Kidney capillary endothelial cell (primary cell): ENCODE results near the gene C1RL.
"Not testable (repeated sequence)": the region's sequence is repeated elsewhere in the genome, so short reads cannot be mapped to it uniquely, and the experiment has no call there.

Source experiments
- DNase-seq: peaks from one replicate; pipeline ENCODE4 v3.0.0-alpha.2; 2018; ENCODE audit warnings: low spot score

Gene C1RL

GRCh38 chr12:7061596-7061995, 47.4 kb downstream of the C1RL start:
- no peak for DNase-seq

- DNase-seq: no peak
Observed at GRCh38 chr12:7061138-7061537, 47.9 kb downstream of the C1RL start.

GRCh38 chr12:7060353-7060954, 48.6 kb downstream of the C1RL start, which contains the start of gene C1S:
C1S (plus strand) TSS chr12:7060718; CDS start chr12:7061913, 1,195 bp downstream.
- DNase-seq: no peak

GRCh38 chr12:7059780-7060179, 49.2 kb downstream of the C1RL start:
- DNase-seq: no peak

GRCh38 chr12:7058850-7059395, 50.1 kb downstream of the C1RL start:
- no peak for DNase-seq

GRCh38 chr12:7058163-7058845, 50.7 kb downstream of the C1RL start:
- DNase-seq: no peak

- not testable (repeated sequence) for DNase-seq
Observed at GRCh38 chr12:7055736-7056135, 53.3 kb downstream of the C1RL start.

- DNase-seq: no peak
Observed at GRCh38 chr12:7054925-7055324, 54.1 kb downstream of the C1RL start.

GRCh38 chr12:7049973-7050372, 59.0 kb downstream of the C1RL start:
- not testable (repeated sequence) for DNase-seq

GRCh38 chr12:7049445-7049951, 59.5 kb downstream of the C1RL start:
- DNase-seq: not testable (repeated sequence)

GRCh38 chr12:7047306-7047705, 61.7 kb downstream of the C1RL start:
- peak; percentile 8 for DNase-seq

- no peak for DNase-seq
Observed at GRCh38 chr12:7046383-7047105, 62.5 kb downstream of the C1RL start.

GRCh38 chr12:7045913-7046312, 63.1 kb downstream of the C1RL start:
- DNase-seq: no peak
